Gastroesophageal sphincter (tissue), 3 donors: Measurements from ENCODE around the gene PAPPA.

ENCODE experiments used
- EP300 ChIP-seq: sonication (generic); formaldehyde crosslinking; IDR thresholded peaks from one replicate; pipeline ENCODE4 v1.6.1; 2017; ENCODE audit warnings: antibody characterized with exemption, mild to moderate bottlenecking
- TF ChIP-seq, protein P1 (sequence below), 4 experiments: fragments of 200-600 bp in 2 of 4; fragments of 450-650 bp in 2 of 4; sonication (generic) in 1 of 4; IDR thresholded peaks; one replicate each; pipeline ENCODE4 v1.5.1; 2017 to 2019; ENCODE audit warnings: antibody characterized with exemption in 4 of 4, mild to moderate bottlenecking in 2 of 4, moderate library complexity in 2 of 4

DNA sequence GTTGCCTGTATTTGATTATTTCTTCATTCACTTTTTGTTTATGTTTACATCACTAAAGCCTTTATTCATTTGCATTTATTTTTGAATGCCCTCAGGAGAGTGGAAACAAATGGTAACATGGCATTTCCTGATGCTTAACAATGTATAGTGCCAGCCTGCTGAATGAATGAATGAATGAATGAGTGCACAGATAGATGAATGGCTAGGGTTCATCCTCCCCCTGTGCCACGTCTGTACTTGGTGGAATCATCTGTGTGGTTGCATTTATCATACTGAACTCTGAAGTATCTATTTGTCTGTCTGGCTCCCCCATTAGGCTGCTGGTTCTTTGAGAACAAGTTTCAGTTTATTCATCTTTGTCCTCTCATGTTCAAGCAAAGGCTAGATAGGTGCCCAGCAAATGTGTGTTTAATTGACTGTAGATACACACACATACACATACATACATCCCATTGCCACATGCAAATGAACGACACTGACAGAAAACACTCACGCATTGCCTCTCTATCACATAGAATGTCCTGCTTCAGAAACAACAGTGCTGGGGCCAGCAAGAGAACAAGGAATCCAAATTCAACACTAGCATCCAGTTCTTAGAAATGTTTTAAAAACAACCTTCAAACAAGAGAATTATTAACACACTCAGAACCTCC, 150.4 kb downstream of the PAPPA start:
- TF ChIP-seq, protein P1, sequence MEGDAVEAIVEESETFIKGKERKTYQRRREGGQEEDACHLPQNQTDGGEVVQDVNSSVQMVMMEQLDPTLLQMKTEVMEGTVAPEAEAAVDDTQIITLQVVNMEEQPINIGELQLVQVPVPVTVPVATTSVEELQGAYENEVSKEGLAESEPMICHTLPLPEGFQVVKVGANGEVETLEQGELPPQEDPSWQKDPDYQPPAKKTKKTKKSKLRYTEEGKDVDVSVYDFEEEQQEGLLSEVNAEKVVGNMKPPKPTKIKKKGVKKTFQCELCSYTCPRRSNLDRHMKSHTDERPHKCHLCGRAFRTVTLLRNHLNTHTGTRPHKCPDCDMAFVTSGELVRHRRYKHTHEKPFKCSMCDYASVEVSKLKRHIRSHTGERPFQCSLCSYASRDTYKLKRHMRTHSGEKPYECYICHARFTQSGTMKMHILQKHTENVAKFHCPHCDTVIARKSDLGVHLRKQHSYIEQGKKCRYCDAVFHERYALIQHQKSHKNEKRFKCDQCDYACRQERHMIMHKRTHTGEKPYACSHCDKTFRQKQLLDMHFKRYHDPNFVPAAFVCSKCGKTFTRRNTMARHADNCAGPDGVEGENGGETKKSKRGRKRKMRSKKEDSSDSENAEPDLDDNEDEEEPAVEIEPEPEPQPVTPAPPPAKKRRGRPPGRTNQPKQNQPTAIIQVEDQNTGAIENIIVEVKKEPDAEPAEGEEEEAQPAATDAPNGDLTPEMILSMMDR (IDR thresholded peaks at IDR 0.05), result no peak
- TF ChIP-seq EP300, result no peak
